OCI-LY3 (cell line): ENCODE measurements around the gene GPC3.

ENCODE experiments used
- H2AFZ ChIP-seq: fragments of 200-600, 300-600 bp; shearing (Covaris generic); 2 replicates; pipeline ENCODE4 v1.6.0; 2014; ENCODE audit warnings: antibody characterized with exemption, low read depth, low read length
- H3K27ac ChIP-seq: fragments of 200-600, 300-600 bp; sonication (generic); 2 replicates; pipeline ENCODE4 v1.5.1; 2014; ENCODE audit warnings: mild to moderate bottlenecking, low read length, moderate library complexity, mixed read lengths
- H3K27me3 ChIP-seq: fragments of 200-600, 300-600 bp; sonication (generic); 2 replicates; pipeline ENCODE4 v1.6.1; 2014; ENCODE audit warnings: low read depth, low read length, mixed read lengths
- H3K36me3 ChIP-seq: fragments of 200-600, 300-600 bp; sonication (generic); replicated peaks from 2 replicates; pipeline ENCODE3; 2014; ENCODE audit warnings: low read depth, low read length, mixed read lengths
- H3K4me1 ChIP-seq: fragments of 300-600, 200-600 bp; sonication (generic); 2 replicates; pipeline ENCODE4 v1.6.1; 2014; ENCODE audit warnings: low read length, mixed read lengths
- H3K4me2 ChIP-seq: fragments of 200-600, 300-600 bp; sonication (generic); 2 replicates; pipeline ENCODE4 v1.6.1; 2014; ENCODE audit warnings: low read length, mixed read lengths
- H3K4me3 ChIP-seq: fragments of 300-600, 200-600 bp; sonication (generic); 2 replicates; pipeline ENCODE4 v1.5.1; 2014; ENCODE audit warnings: antibody characterized with exemption, mild to moderate bottlenecking, low read length, moderate library complexity
- H3K79me2 ChIP-seq: fragments of 300-600, 200-600 bp; shearing (Covaris generic); 2 replicates; pipeline ENCODE4 v1.6.1; 2014; ENCODE audit warnings: mild to moderate bottlenecking, low read length, mixed read lengths
- H3K9ac ChIP-seq: fragments of 300-600, 200-600 bp; shearing (Covaris generic); 2 replicates; pipeline ENCODE4 v1.6.0; 2014; ENCODE audit warnings: mild to moderate bottlenecking, low read length, moderate library complexity
- H3K9me3 ChIP-seq: fragments of 200-600, 300-600 bp; shearing (Covaris generic); 2 replicates; pipeline ENCODE4 v1.6.1; 2014; ENCODE audit warnings: low read length, mixed read lengths; ENCODE audit not compliant: insufficient read depth
- H4K20me1 ChIP-seq: fragments of 200-600, 300-600 bp; sonication (generic); 2 replicates; pipeline ENCODE4 v1.6.1; 2016; ENCODE audit warnings: low read length, mixed read lengths; ENCODE audit not compliant: insufficient read depth
- CTCF ChIP-seq: fragments of 200-600, 300-600 bp; sonication (generic); IDR thresholded peaks from 2 replicates; pipeline ENCODE4 v1.5.1; 2014; ENCODE audit warnings: antibody characterized with exemption, low read length, low read depth
- EZH2phosphoT487 ChIP-seq: fragments of 200-600 bp; shearing (Covaris generic); IDR thresholded peaks from 2 replicates; pipeline ENCODE4 v1.6.1; 2018; ENCODE audit warnings: antibody characterized with exemption, mixed run types, low read depth

GPC3 gene

GRCh38 chrX:133984857-133985163 is 584 bp downstream of the GPC3 start:
- H2AFZ ChIP-seq, result no peak overlapping the region
- no peaks in the 10 kb centered on the region for H3K36me3 ChIP-seq
- no peaks in the 10 kb centered on the region for H4K20me1 ChIP-seq
- H3K4me3 ChIP-seq, result no peak overlapping the region
- no peak for TF ChIP-seq CTCF
- no peak for TF ChIP-seq EZH2phosphoT487
- H3K27ac ChIP-seq, result no peak overlapping the region
- no peak overlapping the region for H3K4me2 ChIP-seq
- H3K9me3 ChIP-seq, result no peaks in the 10 kb centered on the region
- H3K79me2 ChIP-seq, result no peaks in the 10 kb centered on the region
- no peaks in the 10 kb centered on the region for H3K27me3 ChIP-seq
- H3K4me1 ChIP-seq, result no peaks in the 10 kb centered on the region
- H3K9ac ChIP-seq, result no peak overlapping the region

- Histone ChIP-seq H3K27ac (no peak overlapping the region), H3K36me3 (no peaks in the 10 kb centered on the region), H3K27me3 (no peaks in the 10 kb centered on the region), H3K4me2 (no peak overlapping the region), H3K9me3 (no peaks in the 10 kb centered on the region), H3K79me2 (no peaks in the 10 kb centered on the region), H2AFZ (no peak overlapping the region), H3K4me1 (no peaks in the 10 kb centered on the region), H3K9ac (no peak overlapping the region), H3K4me3 (no peak overlapping the region), H4K20me1 (no peaks in the 10 kb centered on the region)
- TF ChIP-seq CTCF (no peak), EZH2phosphoT487 (no peak)
Observed at GRCh38 chrX:133983974-133984845, 1.2 kb downstream of the GPC3 start.

GRCh38 chrX:133983256-133983973 is 2.0 kb downstream of the GPC3 start:
- Histone ChIP-seq H3K9me3 (no peaks in the 10 kb centered on the region), H3K27ac (no peak overlapping the region), H3K4me2 (no peak overlapping the region), H3K4me1 (no peaks in the 10 kb centered on the region), H3K9ac (no peak overlapping the region), H3K27me3 (no peaks in the 10 kb centered on the region), H2AFZ (no peak overlapping the region), H3K36me3 (no peaks in the 10 kb centered on the region), H4K20me1 (no peaks in the 10 kb centered on the region), H3K79me2 (no peaks in the 10 kb centered on the region), H3K4me3 (no peak overlapping the region)
- TF ChIP-seq EZH2phosphoT487 (no peak), CTCF (no peak)

GRCh38 chrX:133981924-133982323 is 3.5 kb downstream of the GPC3 start:
- Histone ChIP-seq H3K36me3 (no peaks in the 10 kb centered on the region), H3K4me2 (no peak overlapping the region), H3K27ac (no peak overlapping the region), H3K9ac (no peak overlapping the region), H3K9me3 (no peaks in the 10 kb centered on the region), H2AFZ (no peak overlapping the region), H4K20me1 (no peaks in the 10 kb centered on the region), H3K79me2 (no peaks in the 10 kb centered on the region), H3K4me3 (no peak overlapping the region), H3K4me1 (no peaks in the 10 kb centered on the region), H3K27me3 (no peaks in the 10 kb centered on the region)
- TF ChIP-seq CTCF (no peak), EZH2phosphoT487 (no peak)
